Transverse colon (tissue), 4 donors: ENCODE results near the gene SCIN.

Source experiments
- CTCF ChIP-seq, 5 experiments: fragments of 200-600 bp in 3 of 5; fragments of 450-650 bp in 2 of 5; sonication (generic) in 3 of 5; IDR thresholded peaks; 1 replicate in 2 of 5; 2 replicates in 3 of 5; pipeline ENCODE4 v1.5.1; 2016 to 2017; ENCODE audit warnings: antibody characterized with exemption in 5 of 5, inconsistent platforms in 3 of 5, mild to moderate bottlenecking in 2 of 5, moderate library complexity in 1 of 5
- EP300 ChIP-seq: sonication (generic); formaldehyde crosslinking; IDR thresholded peaks from one replicate; pipeline ENCODE4 v1.6.1; 2017; ENCODE audit warnings: antibody characterized with exemption, low read depth
- POLR2A ChIP-seq: fragments of 450-650 bp; IDR thresholded peaks from one replicate; pipeline ENCODE4 v1.6.1; 2016; ENCODE audit warnings: antibody characterized with exemption, mild to moderate bottlenecking, moderate library complexity
- POLR2AphosphoS5 ChIP-seq, 3 donors: sonication (generic); formaldehyde crosslinking; IDR thresholded peaks; one replicate each; pipeline ENCODE4 v1.6.1; 2016; ENCODE audit warnings: antibody characterized with exemption in 3 of 3

- no peak for TF ChIP-seq CTCF (IDR thresholded peaks at IDR 0.05)
- TF ChIP-seq POLR2A: no peak
- no peak for TF ChIP-seq POLR2AphosphoS5 (IDR thresholded peaks at IDR 0.05)
- no peak for TF ChIP-seq EP300
Observed at GRCh38 chr7:12637328-12637727, 66.8 kb downstream of the SCIN start.
